Bone marrow (tissue), 2 donors: Measurements from ENCODE around the gene PPP2R3B.
"Not testable (repeated sequence)": the region's sequence is repeated elsewhere in the genome, so short reads cannot be mapped to it uniquely, and the experiment has no call there.

Source experiments
- DNase-seq, 2 donors: peaks; one replicate each; lab custom pipeline; 2025; lab: John Stamatoyannopoulos, UW

Gene PPP2R3B

DNA sequence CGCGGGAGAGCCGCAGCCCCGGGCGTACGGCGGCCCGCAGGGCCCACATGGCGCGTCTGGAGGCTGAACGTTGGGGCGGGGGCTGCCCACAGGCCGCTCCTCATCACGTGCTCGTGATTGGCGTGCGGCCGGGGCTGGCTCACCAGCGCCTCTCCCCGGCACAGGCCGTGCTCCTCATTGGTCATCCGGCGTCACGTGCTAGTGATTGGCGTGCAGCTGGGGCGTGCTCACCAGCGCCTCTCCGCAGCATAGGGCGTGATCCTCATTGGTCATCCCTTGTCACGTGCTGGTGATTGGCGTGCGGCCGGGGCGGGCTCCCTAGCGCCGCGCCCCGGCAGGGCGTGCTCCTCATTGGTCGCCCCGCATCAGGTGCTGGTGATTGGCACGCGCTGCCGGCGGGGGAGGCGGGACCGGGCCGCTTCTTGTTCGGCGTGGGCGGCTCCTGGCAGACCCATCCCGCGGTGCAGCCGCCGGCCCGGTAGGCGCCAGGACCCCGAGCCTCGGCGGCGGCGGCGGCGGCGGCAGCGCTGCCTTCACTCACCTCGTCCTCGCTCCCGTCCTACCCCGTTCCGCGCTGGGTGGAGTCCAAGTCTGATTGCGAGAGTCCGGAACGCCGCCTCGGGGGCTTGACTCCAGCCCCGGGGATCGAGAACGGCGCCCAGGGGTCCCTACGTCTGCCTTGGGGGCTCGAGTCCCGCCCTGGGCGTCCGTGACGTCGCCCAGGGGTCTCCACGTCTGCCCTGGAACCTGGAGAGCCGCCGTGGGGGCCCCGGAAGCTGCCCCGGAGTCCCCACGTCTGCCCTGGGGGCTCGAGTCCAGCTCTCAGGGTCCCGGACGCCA lies 67.7 kb downstream of the PPP2R3B start, which contains the start of gene GTPBP6:
GTPBP6 (minus strand) TSS at position 58 of the 840 bp plus-strand sequence; CDS start at position 49, 9 bp downstream.
- DNase-seq, result no peak

DNA sequence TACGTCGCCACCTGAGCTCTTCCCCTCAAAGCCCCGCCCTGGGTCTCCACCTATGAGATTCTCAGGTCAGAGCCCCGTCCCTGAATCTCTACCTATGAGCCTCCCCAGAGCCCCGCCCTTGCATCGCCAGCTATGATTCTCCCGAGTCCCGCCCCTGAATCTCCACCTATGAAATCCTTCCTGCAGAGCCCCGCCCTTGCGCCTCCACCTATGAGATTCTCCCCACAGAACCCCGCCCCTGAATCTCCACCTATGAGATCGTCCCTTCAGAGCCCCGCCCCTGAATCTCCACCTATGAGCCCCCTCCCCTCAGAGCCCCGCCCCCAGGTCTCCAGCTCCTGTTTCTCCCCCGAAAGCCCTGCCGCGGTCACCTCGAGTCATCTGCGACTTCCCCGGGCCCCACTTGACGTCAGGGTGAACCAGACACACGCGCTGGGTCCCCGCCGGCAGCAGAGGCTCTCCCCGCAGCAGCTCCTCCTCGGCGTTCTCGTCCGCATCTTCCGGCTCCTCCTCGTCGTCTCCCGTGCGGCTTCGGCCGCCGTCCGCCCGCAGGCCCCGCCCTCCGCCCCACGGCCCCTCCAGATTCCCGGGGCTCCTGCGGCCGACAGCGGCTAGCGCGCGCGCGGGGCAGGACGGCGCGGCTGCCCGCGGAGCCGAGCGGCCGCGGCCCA lies 68.5 kb downstream of the PPP2R3B start:
- DNase-seq, result no peak

DNA sequence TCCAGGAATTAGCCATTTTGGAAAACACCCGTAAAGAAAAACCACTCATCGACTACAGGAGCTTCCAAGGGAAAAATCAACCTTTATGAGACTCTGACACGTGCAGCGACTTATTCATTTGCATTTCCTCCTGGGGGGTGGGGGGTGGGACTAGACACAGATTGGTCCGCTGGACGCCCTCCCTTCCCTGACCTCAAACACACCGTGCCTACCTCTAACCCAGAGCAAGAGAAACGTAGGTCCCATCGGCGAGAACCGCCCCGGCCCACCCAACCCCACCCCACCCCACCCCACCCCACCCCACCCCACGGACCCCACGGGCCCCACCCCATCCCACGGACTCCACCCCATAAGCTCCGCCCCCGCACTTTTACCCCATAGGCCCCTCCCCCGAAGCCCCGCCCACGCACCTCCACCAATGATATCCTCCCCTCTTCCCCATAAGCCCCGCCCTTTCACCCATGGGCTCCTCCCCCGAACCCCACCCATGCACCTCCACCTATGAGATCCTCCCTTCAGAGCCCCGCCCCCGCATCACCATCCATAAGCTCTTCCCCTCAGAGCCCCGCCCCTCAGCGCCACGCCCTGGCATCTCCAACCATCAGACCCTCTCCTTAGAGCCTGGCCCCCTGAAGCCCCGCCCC lies 69.2 kb downstream of the PPP2R3B start:
- DNase-seq, result no peak

DNA sequence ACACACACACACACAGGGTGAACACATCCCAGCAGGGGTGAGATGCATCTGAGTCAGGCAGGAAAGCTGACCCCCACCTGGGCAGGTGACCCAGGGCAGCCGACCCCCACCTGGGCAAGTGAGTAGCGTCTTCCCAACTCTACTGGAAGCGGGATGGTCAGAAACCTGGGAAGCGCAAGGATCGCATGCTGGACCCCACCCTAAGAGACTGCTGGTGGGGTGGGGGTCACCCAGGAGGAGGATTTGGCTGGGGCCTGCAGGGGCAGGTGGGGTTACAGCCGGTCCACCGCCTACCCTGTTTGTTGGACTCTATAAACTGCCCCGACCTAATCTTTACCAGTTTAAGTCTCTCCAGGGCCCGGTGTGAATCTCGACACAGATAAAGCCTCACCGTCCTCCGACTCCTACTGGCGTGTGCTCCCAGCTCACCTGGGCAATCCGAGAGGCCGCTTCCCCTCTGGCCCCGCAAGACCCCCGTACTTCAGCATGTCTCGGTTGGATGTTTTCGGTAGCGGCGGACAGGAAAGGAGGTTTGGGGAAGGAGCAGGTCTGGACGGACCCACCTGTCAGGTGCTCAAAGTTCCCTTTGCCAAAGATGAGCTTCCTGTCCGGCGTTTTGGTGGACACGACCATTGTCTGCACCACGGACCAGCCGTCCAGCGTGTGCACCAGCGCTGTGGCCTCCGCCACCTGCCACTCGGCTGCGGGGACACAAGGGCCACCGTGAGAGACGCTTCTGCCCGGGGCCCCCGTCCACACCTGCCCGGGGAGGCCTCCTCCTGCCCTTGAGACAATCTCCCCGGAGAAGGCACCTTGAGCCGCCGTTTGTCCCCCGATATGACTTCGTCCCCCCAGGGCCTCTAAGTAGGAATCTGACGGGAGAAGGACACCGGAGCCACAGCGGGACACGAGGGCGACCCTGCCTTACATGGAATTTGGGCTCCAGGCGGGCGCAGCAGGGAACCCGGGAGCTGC lies 70.1 kb downstream of the PPP2R3B start:
- no peak for DNase-seq

DNA sequence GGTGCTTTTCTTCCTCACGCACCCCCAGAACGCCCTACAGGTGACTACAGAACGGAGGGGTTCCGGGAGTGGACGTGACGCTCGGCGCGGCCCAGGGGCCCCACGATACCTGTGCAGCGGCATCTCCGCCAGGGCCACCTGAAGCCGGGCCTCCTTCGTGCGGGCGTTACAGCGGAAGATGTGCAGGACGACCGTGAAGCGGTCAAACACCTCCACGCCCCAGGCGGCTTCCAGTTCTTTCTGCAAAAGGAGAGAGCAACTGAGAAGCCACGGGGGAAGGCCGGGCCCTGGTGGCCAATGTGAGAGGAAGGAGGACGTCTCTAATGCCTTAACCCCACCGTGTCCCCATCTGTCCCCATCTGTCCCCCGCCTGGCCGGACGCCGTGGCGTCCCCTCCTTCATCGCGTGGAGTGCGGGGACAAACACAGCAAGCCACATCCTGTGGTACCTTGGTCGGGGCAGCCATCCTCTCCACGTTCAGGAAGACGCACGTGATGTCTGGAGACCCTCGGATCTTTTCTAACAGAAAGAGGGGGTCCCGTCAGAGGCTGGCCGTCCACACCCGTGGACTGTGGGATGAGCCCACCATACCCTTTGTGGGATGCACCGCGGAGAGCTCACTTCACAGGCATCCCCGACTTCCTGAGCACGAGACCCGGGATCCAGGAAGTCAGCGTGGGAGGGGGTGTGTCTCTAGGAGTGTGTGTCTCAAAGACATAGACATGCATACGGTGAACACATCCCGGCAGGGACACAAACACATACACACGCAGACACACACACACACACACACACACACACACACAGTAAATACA lies 71.7 kb downstream of the PPP2R3B start:
- no peak for DNase-seq

DNA sequence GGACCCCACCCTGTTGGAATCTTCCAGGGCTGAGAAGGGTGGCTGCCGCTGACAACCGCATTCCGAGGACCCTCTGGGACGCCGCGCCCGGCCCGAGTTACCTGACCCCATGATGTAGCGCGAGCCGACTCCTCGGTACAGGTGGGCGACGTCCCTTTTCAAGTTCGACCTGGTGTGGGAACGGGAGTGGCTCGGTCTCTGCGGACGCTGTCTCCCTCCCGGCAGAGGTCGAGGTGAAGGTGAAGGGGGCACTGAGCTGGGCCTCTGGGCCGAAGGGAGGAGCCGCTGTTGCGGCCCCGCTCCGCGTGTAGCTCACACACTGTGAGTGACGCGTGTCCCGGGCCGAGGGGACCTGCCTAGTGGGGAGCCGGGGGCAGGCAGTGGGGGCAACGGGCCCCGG lies 72.7 kb downstream of the PPP2R3B start:
- DNase-seq, result no peak

DNA sequence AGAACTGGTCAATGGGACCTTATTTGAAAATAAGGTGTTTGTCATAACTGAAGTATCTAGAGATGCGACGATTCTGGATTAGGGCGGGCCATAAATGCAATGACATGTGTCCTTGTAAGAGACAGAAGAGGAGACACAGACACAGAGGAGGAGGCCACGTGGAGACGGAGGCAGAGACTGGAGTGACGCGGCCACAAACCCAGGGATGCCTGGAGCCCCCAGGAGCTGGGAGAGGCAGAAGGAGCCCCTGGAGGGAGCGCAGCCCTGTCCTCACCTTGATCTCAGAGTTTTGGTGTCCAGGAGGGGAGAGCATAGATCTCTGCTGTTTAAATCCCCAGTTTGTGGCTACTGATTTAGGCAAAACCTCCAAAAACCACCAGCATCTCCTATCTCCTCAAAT lies 73.2 kb downstream of the PPP2R3B start:
- no peak for DNase-seq

DNA sequence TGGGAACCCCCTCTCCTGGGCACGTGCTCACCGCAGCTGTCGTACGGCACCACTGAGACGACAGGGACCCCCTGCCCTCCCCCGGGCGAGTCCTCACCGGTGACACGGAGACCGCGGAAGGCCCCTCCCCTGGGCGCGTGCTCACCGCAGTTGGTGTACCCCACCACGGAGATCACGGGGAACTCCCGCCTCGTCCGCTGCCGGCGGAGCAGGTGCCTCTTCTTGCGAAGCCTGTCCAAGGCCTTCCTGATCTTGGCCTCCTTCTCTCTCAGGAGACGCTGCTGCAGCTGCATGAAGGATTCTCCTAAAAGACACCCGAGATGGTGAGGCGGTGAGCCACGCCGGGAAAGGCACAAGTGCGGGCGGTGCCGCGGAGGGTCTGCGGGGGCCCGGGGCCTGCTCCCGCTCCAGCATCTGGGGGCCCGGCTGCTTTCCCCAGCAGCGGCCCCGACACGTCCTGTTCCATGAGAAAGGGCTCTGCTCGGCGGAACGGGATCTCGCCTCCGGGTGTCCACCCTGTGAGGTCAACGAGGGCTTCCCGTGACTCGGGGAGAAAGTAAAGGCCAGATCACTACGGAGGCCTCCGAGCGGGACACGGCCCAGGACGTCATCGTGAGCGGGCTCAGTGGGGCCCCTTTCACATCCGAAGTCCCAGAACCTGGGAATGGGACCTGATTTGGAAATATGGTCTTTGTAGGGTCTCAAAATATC lies 73.9 kb downstream of the PPP2R3B start:
- no peak for DNase-seq

DNA sequence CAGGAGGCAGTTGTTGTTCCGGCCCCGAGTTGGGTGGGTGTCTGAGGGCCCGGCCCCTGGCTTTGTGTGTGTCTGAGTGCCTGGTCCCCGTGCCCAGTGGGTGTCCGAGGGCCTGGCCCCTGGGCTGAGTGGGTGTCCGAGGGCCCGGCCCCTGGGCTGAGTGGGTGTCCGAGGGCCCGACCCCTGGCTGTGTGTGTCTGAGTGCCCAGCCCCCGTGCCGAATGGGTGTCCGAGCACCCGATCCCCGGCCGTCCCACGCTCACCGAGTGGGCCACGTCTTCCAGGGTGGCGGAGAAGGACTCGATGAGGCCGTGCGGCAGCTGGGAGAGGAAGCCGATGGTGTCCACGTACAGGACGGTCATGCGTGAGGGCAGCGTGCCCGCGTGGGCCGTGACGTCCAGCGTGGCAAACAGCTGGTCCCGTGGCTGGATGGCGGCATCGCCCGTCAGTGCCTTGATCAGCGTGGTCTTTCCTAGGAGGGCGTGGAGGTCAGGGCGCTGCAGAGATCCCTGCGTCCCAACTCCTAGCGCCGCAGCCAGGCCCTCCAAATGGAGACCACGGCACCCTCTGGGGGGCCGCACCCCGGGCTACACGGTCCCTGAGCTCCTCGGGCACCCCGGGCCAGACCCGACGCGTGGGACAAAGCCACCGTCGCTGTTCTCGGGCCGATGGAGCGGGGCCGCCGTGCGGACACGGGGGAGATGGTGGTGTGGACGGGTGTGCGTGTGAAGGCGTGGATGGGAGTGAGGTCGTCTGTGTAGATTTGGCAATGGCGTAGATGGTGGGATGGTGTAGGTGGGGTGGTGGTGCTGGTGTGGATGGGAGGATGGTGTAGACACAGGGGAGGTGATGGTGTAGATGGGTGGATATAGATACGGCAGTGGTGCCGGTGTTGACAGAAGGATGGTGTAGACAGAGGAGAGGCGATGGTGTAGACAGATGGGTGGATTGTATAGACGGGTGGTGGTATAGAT lies 75.3 kb downstream of the PPP2R3B start:
- no peak for DNase-seq

DNA sequence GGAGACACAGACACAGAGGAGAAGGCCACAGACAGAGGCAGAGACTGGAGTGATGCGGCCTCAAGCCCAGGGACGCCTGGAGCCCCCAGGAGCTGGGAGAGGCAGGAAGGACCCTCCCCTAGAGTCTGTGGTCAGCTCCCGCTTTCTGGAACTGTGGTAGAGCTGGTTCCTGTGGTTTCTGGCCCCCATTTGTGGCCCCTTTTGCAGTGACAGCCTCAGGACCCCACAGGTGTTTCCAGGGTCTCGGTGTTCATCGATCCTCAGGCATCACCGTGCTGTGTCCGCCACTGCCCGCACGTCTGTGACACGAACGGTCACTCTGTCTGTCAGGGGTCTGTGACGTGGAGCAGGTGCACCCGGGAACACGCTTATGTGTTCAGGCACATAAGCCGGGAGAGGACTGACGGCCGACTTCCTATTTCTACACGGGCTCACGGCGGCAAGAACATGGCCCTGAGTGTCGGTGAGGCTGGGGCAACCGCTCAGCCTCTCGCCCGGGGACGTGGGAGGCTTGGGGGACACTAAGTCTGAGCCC lies 76.0 kb downstream of the PPP2R3B start:
- no peak for DNase-seq

DNA sequence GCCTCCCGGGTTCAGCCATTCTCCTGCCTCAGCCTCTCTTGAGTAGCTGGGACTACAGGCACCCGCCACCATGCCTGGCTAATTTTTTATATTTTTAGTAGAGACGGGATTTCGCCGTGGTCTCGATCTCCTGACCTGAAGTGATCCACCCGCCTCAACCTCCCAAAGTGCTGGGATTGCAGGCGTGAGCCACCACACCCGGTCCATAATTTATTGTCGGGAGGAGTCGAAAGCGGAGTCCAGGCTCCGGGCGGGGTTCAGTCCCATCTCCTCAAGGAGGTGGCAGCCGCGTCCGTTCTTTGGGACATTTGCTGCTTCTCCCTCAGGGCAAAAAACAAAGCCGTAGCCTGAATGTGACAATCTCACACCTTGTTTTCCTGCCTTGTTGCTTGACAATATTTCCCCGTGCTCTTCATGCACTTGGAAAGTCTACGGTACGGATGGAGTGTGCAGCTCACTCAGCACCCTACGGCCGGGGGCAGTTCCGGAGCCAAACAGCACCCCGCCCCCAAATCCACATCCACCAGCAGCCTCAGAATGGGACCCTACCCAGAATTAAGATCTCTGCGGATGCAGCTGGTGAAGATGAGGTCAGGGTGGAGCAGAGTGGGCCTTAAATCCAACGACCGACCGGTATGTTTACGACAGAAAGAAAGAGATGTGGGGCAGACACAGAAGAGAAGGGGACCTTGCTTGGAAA lies 77.7 kb downstream of the PPP2R3B start:
- no peak for DNase-seq

DNA sequence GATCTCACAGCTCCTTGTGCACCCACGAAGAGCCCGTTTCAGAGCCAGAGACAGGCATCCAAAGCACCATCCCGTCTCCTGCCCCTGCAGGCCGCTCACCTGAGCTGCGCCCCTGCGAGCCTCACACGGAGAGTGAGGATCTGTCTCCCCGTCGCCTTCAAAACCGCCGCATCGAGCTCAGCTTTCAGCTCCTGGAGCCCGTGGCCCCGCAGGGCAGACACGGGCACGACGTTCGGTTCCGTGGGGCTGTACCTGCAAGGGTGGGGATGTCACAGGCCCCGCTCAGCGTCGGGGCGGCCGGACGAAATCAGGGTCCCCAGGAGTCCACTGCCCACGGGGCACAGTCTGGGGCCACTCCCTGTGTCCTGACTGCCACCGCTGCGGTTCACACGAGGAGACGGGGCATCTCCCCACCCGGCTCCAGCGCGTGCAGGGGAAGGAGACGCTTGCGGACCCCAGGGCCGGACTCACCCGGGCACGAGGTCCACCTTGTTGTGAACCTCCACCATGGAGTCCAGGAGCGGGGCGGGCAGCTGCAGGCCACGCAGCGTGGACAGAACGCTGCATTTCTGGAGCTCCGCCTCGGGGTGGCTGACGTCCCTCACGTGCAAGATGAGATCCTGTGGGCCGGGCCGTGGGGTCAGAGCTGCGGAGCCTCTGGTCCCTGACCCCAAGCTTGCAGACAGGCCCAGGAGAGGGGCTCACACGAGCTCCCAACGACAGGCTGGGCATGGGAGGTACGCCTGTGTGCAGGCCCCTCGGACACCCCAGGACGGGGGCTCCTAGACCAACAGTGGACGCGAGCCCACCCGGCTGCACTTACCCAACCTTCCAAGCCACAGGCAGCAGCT lies 79.2 kb downstream of the PPP2R3B start:
- DNase-seq, result no peak

DNA sequence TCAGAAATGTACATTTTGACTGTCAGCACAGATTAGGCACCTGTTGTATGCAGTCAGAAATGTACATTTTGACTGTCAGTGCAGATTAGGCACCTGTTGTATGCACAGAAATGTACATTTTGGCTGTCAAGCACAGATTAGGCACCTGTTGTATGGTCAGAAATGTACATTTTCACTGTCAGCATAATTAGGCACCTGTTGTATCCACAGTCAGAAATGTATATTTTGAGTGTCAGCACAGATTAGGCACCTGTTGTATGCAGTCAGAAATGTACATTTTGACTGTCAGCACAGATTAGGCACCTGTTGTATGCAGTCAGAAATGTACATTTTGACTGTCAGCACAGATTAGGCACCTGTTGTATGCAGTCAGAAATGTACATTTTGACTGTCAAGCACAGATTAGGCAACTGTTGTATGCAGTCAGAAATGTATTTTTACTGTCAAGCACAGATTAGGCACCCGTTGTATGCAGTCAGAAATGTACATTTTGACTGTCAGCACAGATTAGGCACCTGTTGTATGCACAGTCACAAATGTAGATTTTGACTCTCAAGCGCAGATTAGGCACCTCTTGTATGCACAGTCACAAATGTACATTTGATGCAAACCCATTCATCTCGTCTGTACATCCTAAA lies 80.0 kb downstream of the PPP2R3B start:
- DNase-seq, result not testable (repeated sequence)

DNA sequence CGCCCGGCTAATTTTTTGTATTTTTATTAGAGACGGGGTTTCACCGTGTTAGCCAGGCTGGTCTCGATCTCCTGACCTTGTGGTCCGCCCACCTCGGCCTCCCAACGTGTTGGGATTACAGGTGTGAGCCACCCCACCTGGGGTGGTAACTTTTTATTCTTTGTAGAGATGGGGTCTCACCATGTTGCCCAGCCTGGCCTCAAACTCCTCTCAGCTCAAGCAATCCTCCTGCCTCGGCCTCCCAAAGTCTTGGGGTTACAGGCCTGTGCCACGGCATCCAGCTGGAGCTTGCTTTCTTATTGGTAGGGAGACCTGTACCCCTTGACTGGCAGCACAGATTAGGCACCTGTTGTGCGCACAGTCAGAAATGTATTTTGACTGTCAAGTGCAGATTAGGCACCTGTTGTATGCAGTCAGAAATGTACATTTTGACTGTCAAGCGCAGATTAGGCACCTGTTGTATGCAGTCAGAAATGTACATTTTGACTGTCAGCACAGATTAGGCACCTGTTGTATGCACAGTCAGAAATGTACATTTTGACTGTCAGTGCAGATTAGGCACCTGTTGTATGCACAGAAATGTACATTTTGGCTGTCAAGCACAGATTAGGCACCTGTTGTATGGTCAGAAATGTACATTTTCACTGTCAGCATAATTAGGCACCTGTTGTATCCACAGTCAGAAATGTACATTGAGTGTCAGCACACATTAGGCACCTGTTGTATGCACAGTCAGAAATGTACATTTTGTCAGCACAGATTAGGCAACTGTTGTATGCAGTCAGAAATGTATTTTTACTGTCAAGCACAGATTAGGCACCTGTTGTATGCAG lies 80.7 kb downstream of the PPP2R3B start:
- not testable (repeated sequence) for DNase-seq

DNA sequence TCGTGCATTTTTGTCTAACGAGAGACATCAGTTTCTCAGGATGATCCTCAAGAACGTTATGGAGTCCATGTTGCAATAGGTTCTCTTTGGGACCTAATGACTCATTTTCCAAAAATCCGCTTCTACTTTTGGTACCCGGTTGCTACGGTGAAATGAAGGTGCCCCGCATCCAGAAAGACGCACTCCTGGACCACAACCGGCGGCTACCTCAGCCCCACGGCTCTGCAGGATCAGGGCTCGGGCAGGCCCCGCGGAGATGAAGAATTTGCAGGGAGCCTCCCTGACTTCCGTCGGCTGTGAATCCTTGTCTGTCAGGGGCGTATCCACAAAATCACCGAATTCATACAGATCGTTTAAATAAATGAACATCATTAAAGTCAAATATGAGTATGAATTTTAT lies 83.7 kb downstream of the PPP2R3B start:
- DNase-seq, result no peak

DNA sequence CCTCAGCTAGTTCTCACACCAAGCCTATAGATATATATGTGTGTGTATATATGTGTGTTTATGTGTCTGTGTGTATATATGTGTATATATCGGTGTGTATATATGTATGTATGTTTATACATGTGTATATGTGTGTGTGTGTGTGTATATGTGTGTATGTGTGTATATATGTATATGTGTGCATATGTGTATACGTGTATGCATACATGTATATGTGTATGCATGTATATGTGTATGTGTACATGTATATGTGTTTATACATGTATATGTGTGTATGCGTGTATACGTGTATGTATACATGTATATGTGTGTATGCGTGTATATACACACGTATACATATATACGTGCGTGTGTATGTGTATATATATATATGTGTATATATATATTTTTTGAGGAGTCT lies 86.4 kb downstream of the PPP2R3B start:
- DNase-seq, result no peak
